NCI-H69 (cell line): ENCODE results near the gene SLC6A12.
"Not testable (repeated sequence)": the region's sequence is repeated elsewhere in the genome, so short reads cannot be mapped to it uniquely, and the experiment has no call there.

Experiments
- DNase-seq: peaks from one replicate; lab custom pipeline; 2025; lab: John Stamatoyannopoulos, UW

Gene SLC6A12

GRCh38 chr12:197347-197746 lies 16.6 kb downstream of the SLC6A12 start:
- DNase-seq: no peak

DNA sequence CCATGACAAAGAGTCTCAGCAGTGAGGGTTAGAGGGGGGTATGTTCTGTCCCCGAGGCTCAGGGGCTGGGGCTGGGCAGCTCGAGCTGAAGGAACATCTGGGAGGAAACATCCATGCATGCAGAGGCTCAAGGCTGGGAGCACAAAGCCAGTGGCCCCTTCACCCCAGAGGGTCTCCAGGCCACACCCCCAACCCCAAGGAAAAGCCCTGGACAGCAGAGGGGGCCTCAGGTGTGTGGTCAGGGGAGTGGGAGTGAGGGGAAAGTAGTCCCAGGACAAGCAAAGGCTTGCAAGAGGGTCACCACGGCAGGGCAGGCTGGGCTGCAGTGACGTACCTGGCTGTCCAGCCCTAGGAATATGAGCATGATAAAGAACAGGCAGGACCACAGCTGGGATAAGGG lies 17.5 kb downstream of the SLC6A12 start:
- DNase-seq: no peak

DNA sequence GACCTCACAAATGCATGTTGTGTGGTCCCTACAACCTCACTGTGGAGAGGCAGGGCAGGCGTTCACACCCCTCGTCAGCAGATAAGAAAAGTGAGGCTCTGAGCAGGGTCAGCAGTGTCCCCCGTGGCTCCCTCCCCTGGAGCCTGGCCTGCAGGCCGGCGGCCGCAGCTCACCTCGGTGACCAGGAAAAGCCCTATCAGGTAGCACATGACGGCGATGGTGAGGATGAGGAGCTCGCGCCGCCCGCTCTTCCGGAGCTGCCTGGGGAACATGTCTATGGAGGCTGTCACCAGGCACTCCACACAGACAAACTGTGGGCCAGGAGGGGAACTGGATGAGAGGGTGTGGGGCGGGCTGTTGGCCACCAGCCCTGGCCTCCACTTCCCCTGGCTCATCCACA lies 18.0 kb downstream of the SLC6A12 start:
- no peak for DNase-seq

DNA sequence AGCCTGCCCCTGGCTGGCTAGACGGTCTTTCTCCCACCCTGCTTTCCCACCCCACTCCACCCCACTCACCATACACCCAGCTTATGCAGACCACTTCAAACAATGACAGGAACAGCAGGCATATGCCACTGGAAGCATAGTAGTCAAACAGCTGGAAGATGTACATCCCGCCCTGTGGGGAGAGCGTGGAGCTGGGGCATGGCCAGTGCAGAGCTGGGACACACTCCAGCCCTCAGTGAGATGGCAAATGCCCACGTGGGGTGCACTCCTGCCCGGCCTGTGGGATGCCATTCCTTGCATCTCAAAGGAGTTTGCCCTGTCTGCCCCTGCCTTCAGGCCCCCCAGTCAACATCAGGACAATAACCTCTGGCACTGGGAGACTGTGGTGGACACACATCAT lies 18.8 kb downstream of the SLC6A12 start:
- no peak for DNase-seq

DNA sequence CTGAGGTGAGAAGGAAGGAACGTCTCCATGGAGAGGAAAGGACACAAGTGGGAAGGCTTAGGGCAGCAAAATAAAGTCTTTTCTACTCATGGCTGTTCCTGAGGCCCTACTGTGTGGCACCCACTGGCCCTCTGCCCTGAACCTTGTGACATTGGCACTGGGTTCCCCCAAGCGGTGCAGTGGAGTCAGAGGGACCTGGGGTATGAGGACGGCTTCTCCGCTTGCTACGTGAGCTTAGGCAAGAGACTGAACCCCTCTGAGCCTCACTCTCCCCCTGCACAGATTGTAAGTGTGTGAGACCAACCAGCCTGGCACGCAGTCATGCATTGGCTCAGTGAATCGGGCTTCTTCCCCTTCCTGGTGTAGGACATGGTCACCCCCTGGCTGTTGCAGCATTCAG lies 19.7 kb downstream of the SLC6A12 start:
- no peak for DNase-seq

DNA sequence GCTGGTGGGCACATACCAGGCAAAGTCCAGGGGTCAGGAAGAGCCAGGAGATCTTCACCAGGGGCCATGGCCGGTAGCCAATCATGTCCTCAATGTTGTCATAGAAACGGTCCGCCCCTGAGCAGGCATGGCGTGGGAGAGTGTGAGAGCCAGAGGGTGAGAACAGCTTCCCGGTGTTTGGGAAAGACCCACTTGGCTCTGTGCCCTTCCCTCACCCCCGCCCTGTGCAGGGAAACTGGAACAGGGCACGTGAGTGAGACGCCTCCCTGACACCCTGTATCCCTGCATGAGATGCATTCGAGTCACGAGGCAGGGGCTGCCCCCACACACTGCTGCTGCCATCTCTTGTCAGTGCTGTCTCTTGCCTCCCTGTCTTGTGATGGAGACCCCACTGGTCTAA lies 20.7 kb downstream of the SLC6A12 start:
- DNase-seq: peak; percentile 64

GRCh38 chr12:191541-191940 lies 22.4 kb downstream of the SLC6A12 start:
- DNase-seq: no peak

GRCh38 chr12:190881-191280 lies 23.1 kb downstream of the SLC6A12 start:
- no peak for DNase-seq

DNA sequence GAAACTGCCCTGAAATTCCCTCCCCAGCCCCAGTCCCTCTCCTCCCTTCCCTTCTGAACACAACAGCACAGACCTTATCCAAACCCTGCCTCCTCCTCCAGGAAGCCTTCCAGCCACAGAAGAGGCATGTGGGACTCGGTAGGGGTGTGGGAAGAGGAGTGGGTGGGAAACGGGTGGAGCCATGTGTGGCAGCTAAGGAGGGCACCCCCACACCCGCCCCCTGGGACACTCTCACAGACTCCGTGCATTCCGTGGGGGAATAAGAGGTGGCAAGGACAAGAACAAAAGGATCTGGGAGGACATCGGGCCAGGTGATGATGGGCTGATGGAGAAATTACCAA lies 24.4 kb downstream of the SLC6A12 start:
- no peak for DNase-seq

DNA sequence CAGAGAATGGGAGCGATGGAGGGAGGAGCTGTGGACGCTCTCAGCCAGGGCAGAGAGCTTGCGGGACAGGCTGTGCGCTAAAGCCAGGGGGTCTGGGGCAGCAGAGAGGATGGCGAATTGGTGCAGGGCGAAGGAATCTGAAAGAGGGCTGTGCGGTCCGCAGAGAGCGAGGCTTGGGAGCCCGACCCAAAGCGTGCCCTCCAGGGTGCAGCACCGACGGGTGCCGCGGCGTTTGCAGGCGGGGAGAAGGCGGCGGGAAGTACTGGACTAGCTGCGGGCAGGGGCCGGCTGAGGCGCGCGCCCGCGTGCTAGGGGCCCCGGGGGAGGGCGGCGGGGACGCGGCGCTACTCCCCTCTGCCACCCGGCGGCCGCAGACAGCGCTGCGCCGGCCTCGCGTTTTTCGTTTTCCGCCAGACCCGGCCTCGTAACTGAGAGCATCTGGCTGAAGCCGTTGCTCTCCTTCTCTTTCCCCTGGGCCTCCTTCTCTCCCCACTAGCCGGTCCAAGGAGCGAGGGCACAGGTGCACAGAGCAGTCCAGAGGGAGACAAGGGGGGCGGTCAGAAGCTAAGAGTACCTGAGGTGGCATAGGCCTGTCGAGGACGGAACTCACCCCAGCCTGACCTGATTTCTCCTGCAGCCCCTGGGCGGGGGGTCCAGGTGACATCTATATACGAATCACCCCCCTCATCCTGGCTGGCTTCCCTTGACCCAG lies 24.9 kb downstream of the SLC6A12 start:
- peak; percentile 90 for DNase-seq

DNA sequence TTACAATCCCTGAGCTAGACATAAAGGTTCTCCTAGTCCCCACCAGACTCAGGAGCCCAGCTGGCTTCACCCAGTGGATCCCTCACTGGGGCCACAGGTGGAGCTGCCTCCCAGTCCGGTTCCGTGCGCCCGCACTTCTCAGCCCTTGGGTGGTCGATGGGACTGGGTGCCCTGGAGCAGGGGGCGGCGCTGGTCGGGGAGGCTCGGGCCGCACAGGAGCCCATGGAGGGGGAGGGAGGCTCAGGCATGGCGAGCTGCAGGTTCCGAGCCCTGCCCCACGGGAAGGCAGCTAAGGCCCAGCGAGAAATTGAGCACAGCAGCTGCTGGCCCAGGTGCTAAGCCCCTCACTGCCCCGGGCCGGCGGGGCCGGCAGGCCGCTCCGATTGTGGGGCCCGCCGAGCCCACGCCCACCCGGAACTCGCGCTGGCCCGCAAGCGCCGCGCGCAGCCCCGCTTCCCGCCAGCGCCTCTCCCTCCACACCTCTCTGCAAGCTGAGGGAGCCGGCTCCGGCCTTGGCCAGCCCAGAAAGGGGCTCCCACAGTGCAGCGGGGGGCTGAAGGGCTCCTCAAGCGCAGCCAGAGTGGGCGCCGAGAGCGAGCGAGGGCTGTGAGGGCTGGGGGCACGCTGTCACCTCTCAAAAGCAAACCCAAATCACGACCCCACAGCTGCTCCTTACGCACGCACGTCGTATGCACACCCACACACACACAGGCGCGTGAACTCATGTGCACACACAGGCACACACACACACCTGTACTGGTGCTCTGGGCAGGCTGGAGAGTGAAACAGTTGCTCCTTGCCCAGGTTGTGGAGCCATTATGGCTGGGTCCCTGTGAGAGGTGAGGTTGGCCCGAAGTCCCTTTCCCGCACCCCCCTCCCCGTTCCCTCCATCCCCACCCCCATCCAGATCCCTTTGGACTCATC lies 25.7 kb downstream of the SLC6A12 start:
- DNase-seq: not testable (repeated sequence)

GRCh38 chr12:186006-186625 lies 27.8 kb downstream of the SLC6A12 start:
- DNase-seq: no peak

DNA sequence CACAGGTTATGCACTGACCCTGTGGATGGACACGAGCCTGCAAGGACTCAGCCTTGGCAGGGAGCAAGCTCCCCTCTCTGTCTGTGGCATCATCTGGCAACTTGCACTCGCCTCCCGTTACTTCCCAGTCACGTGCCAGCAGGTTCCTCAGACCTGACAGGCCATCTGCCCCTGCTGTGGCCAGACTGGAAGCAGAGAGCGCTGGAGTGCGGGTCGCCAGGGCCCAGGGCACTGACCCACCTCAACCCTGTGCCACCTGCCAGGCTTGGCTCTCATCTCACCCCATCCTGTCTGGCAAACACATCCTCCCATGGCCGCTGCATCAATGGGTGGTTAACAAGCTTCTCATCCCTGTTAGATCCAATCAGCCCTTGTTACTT lies 28.4 kb downstream of the SLC6A12 start:
- no peak for DNase-seq

DNA sequence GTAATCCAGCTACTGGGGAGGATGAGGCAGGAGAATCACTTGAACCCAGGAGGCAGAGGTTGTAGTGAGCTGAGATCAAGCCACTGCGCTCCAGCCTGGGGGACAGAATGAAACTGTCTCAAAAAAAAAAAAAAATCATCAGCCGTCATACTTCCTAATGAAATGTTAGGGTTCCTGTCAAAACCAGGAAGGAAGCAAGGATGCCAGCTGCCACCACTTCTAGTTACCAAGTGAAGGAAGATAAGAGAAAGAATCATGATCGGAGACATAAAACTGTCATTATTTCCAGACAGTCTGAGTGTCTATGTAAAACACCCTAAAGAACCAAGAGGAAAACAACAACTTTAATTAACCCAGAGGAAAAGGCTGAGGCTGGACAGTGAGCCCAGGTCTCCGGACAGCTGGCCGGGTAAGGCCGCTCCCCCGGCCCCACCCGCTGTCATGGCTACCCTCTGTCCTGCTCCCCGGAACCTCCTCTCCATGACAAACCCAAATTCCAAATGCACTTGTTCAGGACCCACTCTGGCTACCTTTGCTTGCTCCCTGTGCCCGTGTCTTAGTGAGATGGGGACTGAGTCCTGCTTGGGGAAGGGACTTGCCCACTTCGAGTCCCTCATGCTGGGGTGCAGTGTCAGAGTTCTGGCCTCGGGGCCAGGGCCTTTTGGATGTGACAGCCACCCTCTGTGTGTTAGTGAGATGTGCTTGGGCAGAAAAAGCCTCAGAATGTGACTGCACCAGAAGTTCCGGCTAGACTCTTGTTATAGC lies 29.0 kb downstream of the SLC6A12 start:
- no peak for DNase-seq

DNA sequence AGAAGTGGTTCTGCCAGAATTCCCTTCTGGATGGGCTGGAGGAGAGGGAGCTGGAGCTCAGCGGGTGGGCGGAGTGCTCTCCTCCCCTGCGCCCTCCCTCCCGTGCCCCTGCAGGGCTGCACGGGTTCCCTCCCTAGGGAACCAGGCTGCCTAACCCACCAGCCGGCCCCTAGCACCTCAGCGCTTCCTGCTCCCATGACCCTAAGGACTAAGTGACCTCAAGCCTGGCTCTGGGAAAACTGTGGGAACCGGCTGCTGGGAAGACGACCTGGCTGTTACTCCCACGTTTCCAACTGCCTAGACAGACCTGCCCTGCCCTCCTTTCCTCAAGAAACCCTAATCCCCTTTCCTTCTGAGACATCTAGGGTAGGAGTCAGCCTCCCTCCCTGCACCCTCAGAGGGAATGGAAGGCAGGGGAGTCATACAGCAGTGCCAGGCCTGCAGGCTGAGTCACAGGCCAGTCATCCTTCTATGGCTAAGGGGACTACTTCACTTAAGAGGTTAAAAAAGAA lies 31.5 kb downstream of the SLC6A12 start:
- DNase-seq: no peak

DNA sequence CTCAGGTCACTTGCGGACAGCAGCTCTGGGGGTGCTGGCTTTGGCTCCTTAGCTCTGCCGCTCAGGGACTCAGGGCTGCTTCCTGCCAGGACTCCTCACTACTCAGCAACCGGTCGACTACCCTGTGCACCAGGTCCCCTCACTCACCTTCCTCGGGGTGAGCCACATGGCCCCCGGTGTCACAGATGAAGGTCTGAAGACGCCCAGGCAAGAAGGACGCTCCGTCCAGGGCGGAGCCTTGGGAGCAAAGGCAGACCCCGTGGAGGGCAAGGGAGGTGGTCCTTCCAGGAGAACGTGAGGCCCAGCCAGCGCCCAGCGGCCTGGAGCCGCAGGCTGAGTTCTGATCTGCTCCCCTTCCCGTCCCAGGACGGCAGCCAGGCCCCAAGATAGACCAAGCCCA lies 32.0 kb downstream of the SLC6A12 start:
- no peak for DNase-seq

- no peak for DNase-seq
Measured at GRCh38 chr12:180445-180844, 33.5 kb downstream of the SLC6A12 start.

DNA sequence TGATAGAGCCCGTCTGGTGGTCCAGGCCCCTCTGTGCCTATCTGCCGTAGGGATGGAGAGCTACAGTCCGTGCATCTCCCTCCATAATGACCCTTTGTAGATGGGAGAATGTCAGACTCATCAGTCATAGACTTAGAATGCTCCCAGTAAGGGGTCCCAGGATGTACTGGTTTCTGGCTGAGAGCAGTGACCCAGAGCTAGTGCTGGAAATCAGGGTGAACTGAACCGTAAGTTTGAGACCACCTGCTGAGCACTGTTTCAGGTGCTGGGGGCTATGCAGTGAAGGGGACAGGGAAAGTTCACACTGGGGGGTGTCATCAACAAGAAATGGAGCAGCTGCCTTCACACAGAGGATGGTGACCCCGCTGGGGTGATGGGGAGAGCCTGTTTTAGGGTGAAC lies 34.1 kb downstream of the SLC6A12 start:
- peak; percentile 28 for DNase-seq

DNA sequence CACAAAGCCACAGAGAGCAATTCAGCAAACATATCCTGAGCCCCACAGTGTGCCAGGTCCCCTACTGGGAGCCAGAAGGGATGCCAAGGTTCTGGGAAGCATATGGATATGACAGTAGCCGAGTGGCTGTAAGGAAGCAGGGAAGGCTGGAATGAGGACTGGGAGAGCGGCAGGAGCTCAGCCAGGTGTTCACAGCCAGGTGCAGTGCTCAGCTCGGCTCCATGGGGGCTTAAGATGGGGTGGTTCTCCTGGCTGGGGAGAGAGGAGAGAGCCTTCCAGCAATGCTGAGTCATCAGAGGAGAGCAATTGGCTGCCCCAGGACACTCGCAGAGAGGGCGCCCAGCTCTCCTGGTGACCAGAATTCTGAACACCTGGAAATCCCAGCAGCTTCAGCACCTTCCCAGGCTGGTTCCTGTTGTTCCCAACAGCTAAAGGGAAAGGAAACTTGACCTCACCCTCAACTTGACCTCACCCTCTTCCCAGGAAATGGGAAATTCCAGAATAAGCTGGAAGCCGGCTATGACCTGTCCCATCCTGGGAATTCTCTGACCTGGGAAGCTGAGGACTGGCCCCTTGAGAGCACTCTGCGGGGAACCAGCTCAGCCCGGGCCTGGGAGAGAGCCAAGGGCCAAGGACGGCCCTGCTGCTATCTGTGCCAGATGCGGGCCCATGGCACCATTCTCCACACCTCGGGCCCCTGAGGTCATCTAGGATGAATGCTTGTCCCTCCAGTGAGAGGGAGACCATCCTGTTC lies 34.6 kb downstream of the SLC6A12 start:
- DNase-seq: peak; percentile 94

DNA sequence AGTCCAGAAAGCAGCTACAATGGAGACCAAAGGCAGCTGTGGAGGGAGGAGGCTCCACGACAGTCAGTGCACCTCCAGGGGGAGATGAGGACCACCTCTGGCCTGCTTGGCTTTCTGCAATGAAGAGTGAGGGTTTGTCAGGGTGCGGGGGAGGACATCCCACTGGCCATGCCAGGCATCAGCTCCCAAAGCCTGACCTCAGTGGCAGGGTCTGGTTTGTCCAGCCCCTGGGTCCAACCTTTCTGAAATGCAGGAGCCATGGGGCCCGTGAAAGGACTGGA lies 35.2 kb downstream of the SLC6A12 start:
- peak; percentile 51 for DNase-seq

DNA sequence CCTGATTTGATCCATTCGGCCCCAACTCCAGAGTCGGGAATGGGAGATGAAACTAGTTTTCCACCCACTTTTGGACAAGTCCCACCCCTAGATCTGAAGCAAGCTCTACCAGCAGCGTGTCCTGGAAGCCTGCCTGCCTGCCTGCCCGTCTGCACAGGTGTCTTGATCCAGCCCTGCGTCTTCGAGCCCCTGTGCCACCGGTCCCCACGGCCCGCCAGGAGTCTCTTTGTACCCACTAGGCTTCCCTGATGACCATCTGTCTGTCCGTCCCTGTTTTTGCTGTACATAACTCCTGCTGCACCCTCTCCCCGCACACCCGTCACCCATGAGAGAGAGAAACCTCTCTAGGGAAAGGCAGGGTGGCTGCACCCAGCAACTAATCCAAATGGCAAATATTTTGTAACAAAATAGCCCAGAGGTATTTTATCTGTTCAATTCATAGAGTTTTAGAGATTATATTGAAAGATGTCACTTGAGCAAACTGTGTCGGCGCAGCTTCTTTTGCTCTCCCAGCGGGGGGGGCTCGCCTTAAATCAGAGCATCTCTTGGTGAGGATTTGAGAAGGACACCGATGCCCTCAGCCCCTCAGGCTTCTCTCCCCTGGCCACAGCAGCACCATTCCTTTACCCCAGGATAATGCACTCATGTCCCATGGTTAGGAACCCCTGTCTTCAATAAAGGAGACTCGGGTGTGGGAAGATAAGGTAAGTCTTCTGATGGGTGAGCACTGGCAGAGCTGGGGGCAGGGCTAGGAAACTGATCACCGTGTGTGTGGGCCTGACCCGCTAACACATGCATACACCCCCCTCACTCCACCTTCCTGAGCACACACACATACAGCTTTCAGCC lies 35.8 kb downstream of the SLC6A12 start:
- DNase-seq: no peak
